ENCODE measurements around the gene RFTN1.

RFTN1 gene

GRCh38 chr3:16550676-16551341 is 37.3 kb upstream of the RFTN1 start:
- TF ChIP-seq CTCF (IDR thresholded peaks at IDR 0.05; ENCODE audit: low read depth, low read length) = peak; percentile 74
- no peaks in the 10 kb centered on the region for H3K9me3 ChIP-seq
- no peaks in the 10 kb centered on the region for H3K36me3 ChIP-seq
- H3K27me3 ChIP-seq = no peaks in the 10 kb centered on the region
- no peaks in the 10 kb centered on the region for H3K4me1 ChIP-seq
- no peak overlapping the region for H3K4me3 ChIP-seq (ENCODE audit: low read depth, low read length)
- peak; percentile 61 for DNase-seq

GRCh38 chr3:16550305-16550675 is 36.8 kb upstream of the RFTN1 start:
- no peaks in the 10 kb centered on the region for H3K9me3 ChIP-seq
- DNase-seq = no peak
- TF ChIP-seq CTCF (IDR thresholded peaks at IDR 0.05; ENCODE audit: low read depth, low read length) = no peak
- H3K4me3 ChIP-seq (ENCODE audit: low read depth, low read length) = no peak overlapping the region
- no peaks in the 10 kb centered on the region for H3K36me3 ChIP-seq
- no peaks in the 10 kb centered on the region for H3K4me1 ChIP-seq
- H3K27me3 ChIP-seq = no peaks in the 10 kb centered on the region

GRCh38 chr3:16548721-16549120 is 35.2 kb upstream of the RFTN1 start:
- TF ChIP-seq CTCF (IDR thresholded peaks at IDR 0.05; ENCODE audit: low read depth, low read length) = no peak
- H3K9me3 ChIP-seq = no peaks in the 10 kb centered on the region
- H3K4me3 ChIP-seq (ENCODE audit: low read depth, low read length) = no peak overlapping the region
- H3K36me3 ChIP-seq = no peaks in the 10 kb centered on the region
- no peaks in the 10 kb centered on the region for H3K4me1 ChIP-seq
- H3K27me3 ChIP-seq = no peaks in the 10 kb centered on the region
- DNase-seq = no peak

- TF ChIP-seq CTCF (IDR thresholded peaks at IDR 0.05; ENCODE audit: low read depth, low read length) = no peak
Observed at GRCh38 chr3:16547561-16548357, 34.3 kb upstream of the RFTN1 start.

GRCh38 chr3:16546186-16547010 is 32.9 kb upstream of the RFTN1 start:
- H3K27me3 ChIP-seq = no peaks in the 10 kb centered on the region
- H3K4me3 ChIP-seq (ENCODE audit: low read depth, low read length) = no peak overlapping the region
- no peaks in the 10 kb centered on the region for H3K9me3 ChIP-seq
- no peak for DNase-seq
- TF ChIP-seq CTCF (IDR thresholded peaks at IDR 0.05; ENCODE audit: low read depth, low read length) = no peak
- H3K36me3 ChIP-seq = no peaks in the 10 kb centered on the region
- H3K4me1 ChIP-seq = no peaks in the 10 kb centered on the region

More at GRCh38 chr3:16547561-16548357, 34.3 kb upstream of the RFTN1 start:
- Histone ChIP-seq H3K9me3 (no peaks in the 10 kb centered on the region), H3K4me1 (no peaks in the 10 kb centered on the region), H3K4me3 (ENCODE audit: low read depth, low read length) (no peak overlapping the region), H3K27me3 (no peaks in the 10 kb centered on the region), H3K36me3 (no peaks in the 10 kb centered on the region)
- DNase-seq = no peak
